Measurements from ENCODE around the gene ZNF878. TPM values are rescaled to one million over a fixed set of nuclear protein-coding genes. Genes with fewer than 3 reads are reported as not detected.

ZNF878 gene
- total RNA-seq, 4 donors from 2014 or later = not detected

- DNase-seq = no peak
- no peaks in the 10 kb centered on the region for H3K27me3 ChIP-seq
- H3K36me3 ChIP-seq = peaks cover 0 to 48% (median 3%) of the 10 kb centered on the region in 3 donors
- H3K4me3 ChIP-seq = no peak overlapping the region
- no peak for TF ChIP-seq POLR2A (IDR thresholded peaks at IDR 0.05)
- no peak for TF ChIP-seq CTCF (IDR thresholded peaks at IDR 0.05)
- H3K9me3 ChIP-seq = peaks cover 0 to 62% (median 30%) of the 10 kb centered on the region in 4 donors
- no peaks in the 10 kb centered on the region for H3K4me1 ChIP-seq
- H3K27ac ChIP-seq = no peak overlapping the region
Observed at GRCh38 chr19:12015015-12015752, 37.6 kb downstream of the ZNF878 start.

GRCh38 chr19:12000152-12000981 is 52.4 kb downstream of the ZNF878 start:
- Histone ChIP-seq H3K36me3 (peaks cover 0 to 20% (median 0%) of the 10 kb centered on the region in 3 donors), H3K4me1 (no peaks in the 10 kb centered on the region), H3K9me3 (no peaks in the 10 kb centered on the region), H3K27ac (no peak overlapping the region), H3K4me3 (no peak overlapping the region), H3K27me3 (no peaks in the 10 kb centered on the region)
- TF ChIP-seq CTCF (IDR thresholded peaks at IDR 0.05) = no peak
- no peak for TF ChIP-seq POLR2A (IDR thresholded peaks at IDR 0.05)
- no peak for DNase-seq

GRCh38 chr19:11995174-11995573 is 57.6 kb downstream of the ZNF878 start:
- DNase-seq = no peak
- Histone ChIP-seq H3K4me1 (no peaks in the 10 kb centered on the region), H3K27ac (no peak overlapping the region), H3K36me3 (peaks cover 0 to 3% (median 0%) of the 10 kb centered on the region in 3 donors), H3K4me3 (no peak overlapping the region), H3K9me3 (no peaks in the 10 kb centered on the region), H3K27me3 (no peaks in the 10 kb centered on the region)
- no peak for TF ChIP-seq CTCF (IDR thresholded peaks at IDR 0.05)
- no peak for TF ChIP-seq POLR2A (IDR thresholded peaks at IDR 0.05)

Small RNAs within 50 kb of the gene (small RNA-seq; reads per million reads assigned to genes)
- 0 reads per million in 2 donors for gene RF00019
- 0 reads per million in 2 donors for gene RNA5SP464
- 0 to 0.13 reads per million in 2 donors for gene RNA5SP465
- gene RNA5SP466 = 0 reads per million in 2 donors

Other genes with a start within 250 kb of the ZNF878 start
- 10 to 100 TPM; 28.0 to 87.2 (median 40.7) TPM for gene ZNF440, start 238.7 kb downstream of the ZNF878 start, total RNA-seq
- 10 to 100 TPM; 11.6 to 30.5 (median 23.4) TPM for gene ZNF439, start 204.2 kb downstream of the ZNF878 start, total RNA-seq
- gene ZNF69, start 165.2 kb downstream of the ZNF878 start, total RNA-seq = 10 to 100 TPM in 3 of 4 donors, 1 to 10 TPM in 1; 8.9 to 19.8 (median 14.5) TPM
- gene ZNF700, start 127.9 kb downstream of the ZNF878 start, total RNA-seq = 10 to 100 TPM; 31.5 to 37.8 (median 34.7) TPM
- 10 to 100 TPM in 1 of 4 donors, 1 to 10 TPM in 3; 4.1 to 18.6 (median 8.3) TPM for gene ZNF763, start 87.9 kb downstream of the ZNF878 start, total RNA-seq
- gene ZNF433, start 17.3 kb downstream of the ZNF878 start, total RNA-seq = 1 to 10 TPM in 2 of 4 donors, under 1 TPM in 1, not detected in 1; 0.35 to 3.5 (median 1.7) TPM
- 10 to 100 TPM in 1 of 4 donors, 1 to 10 TPM in 3; 7.0 to 16.5 (median 9.6) TPM for gene ZNF844, start 11.8 kb upstream of the ZNF878 start, total RNA-seq
- 1 to 10 TPM in 3 of 4 donors, under 1 TPM in 1; 0.88 to 9.5 (median 7.6) TPM for gene ZNF20, start 87.4 kb upstream of the ZNF878 start, total RNA-seq
- 1 to 10 TPM; 1.7 to 5.8 (median 3.9) TPM for gene ZNF625, start 103.8 kb upstream of the ZNF878 start, total RNA-seq
- 10 to 100 TPM in 2 of 4 donors, 1 to 10 TPM in 2; 6.4 to 26.4 (median 9.8) TPM for gene ZNF136, start 110.1 kb upstream of the ZNF878 start, total RNA-seq
- gene ZNF44, start 241.9 kb upstream of the ZNF878 start, total RNA-seq = 10 to 100 TPM; 16.6 to 33.8 (median 26.6) TPM